ENCODE results near the gene ZBED6.

Gene ZBED6

DNA sequence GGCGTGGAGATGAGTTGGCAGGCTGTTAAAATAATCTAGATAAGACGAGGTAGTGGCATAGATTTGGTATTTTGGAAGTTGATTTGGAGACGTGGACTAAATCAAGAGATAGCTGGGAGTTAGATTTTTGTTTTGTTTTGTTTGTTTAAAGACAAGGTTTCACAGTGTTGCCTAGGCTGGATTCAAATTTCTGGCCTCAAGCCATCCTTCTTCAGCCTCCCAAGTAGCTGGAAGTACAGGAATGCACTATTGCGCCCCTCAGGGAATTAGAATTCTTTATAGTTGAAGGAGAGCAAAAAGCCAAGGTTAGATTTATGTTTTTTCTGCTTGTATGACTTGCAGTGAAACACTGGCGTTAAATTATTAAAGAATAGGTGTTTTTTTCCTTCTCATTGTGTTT lies 43.7 kb downstream of the ZBED6 start:
- DNase-seq (ENCODE audit: low read depth in 2 of 2) = no peak

DNA sequence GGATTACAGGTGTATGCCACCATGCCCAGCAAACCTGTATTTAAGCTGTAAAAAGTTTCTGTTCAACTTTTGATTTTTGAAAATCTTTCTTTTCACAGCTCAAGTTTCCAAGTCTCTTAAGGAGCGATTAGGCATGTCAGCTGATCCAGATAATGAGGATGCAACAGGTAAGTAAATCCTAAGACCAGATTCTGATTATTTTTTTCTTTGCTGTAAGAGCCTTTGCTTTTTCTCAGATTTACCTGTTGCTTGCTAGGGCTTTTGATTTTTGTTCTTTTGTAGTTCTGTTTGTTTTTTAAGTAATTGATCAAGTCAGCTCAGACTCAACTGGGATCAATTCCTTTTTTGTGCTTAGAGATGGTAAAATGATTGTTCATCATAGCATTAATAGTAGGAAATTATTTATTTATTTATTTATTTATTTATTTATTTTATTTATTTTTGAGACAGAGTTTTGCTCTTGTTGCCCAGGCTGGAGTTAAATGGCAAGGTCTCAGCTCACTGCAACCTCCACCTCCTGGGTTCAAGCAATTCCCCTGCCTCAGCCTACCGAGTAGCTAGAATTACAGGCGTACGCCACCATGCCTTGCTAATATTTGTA lies 44.9 kb downstream of the ZBED6 start:
- DNase-seq (ENCODE audit: low read depth in 2 of 2) = no peak

DNA sequence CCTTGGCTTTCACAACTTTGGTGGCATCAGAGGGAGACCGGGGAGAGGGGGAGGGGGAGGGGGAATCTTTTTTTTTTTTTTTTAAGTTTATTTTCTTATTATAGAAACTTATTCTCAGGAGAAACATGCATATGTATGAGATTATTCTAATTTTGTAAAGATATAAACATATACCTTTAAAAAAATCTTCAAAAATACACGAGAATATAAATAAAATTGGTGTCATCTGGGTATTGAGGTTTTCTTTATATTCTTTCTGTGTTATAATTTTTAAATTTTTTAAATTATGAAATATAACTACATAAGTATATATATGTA lies 47.1 kb downstream of the ZBED6 start:
- no peak for DNase-seq (ENCODE audit: low read depth in 2 of 2)

DNA sequence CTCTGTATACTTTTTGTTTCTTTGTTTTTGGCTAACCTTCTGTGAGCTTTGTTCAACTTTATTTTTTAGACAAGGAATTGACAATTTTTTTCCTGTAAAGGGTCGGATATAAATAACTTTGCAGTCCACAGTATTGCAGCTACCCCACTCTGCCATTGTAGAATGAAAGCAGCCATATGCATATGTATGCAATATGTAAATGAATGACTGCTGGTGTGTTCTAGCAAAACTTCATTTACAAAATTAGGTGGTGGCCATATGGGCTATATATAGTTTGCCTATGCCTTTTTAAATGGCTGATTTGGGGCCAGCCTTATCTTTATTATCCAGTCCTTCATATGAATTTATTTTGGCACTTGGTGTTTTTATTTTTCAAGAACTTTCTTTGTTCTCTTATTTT lies 48.0 kb downstream of the ZBED6 start:
- no peak for DNase-seq (ENCODE audit: low read depth in 2 of 2)
